ENCODE results near the gene RO60.

GRCh38 chr1:193105821-193106177 lies 46.4 kb downstream of the RO60 start:
- TF ChIP-seq CTCF (IDR thresholded peaks at IDR 0.05; ENCODE audit: insufficient read depth, low read length) (no peak), REST (IDR thresholded peaks at IDR 0.05; ENCODE audit: insufficient replicate concordance, low read depth) (no peak)
